ENCODE measurements around the gene SLC38A8. TPM values are rescaled to one million over a fixed set of nuclear protein-coding genes. Genes with fewer than 3 reads are reported as not detected.

SLC38A8 gene
- total and polyA plus RNA-seq, 7 experiments from 2014 or later: not detected

- H3K27me3 ChIP-seq (ENCODE audit: control insufficient read depth in 2 of 2, insufficient read depth in 2 of 2, low read length in 2 of 2): no peaks in the 10 kb centered on the region
- peaks cover 0 to 4% (median 0%) of the 10 kb centered on the region in 5 donors for H3K36me3 Mint-ChIP-seq
- H3K27ac ChIP-seq (ENCODE audit: low read depth, low read length): no peak overlapping the region
- peaks cover 7 to 23% (median 16%) of the 10 kb centered on the region in 5 donors for H3K27me3 Mint-ChIP-seq
- H3K9me3 ChIP-seq (ENCODE audit: control insufficient read depth in 2 of 3, low read length in 3 of 3): peaks cover 0 to 4% (median 0%) of the 10 kb centered on the region in 3 experiments
- H3K36me3 ChIP-seq (ENCODE audit: control insufficient read depth in 2 of 3, insufficient read depth in 3 of 3, low read length in 3 of 3): no peaks in the 10 kb centered on the region
- no peaks in the 10 kb centered on the region for H3K4me1 ChIP-seq (ENCODE audit: control insufficient read depth in 2 of 2, insufficient read depth in 2 of 2, low read length in 2 of 2)
- peaks cover 0 to 12% (median 4%) of the 10 kb centered on the region in 11 donors for H3K9me3 Mint-ChIP-seq
- DNase-seq (no peak), ATAC-seq (no peak)
- no peak overlapping the region for H3K27ac Mint-ChIP-seq
- POLR2A ChIA-PET: no interaction called here
- no peak overlapping the region for H3K4me3 Mint-ChIP-seq
- H3K4me3 ChIP-seq (ENCODE audit: low read length): no peak overlapping the region
- intact Hi-C loops (cut with micrococcal nuclease): no loop called here
- CTCF ChIA-PET: no interaction called here
- peaks cover 0 to 8% (median 0%) of the 10 kb centered on the region in 7 donors for H3K4me1 Mint-ChIP-seq
Observed at GRCh38 chr16:84040226-84040822, 2.3 kb downstream of the SLC38A8 start.

GRCh38 chr16:84039696-84040095 is 2.9 kb downstream of the SLC38A8 start:
- no peak overlapping the region for H3K4me3 Mint-ChIP-seq
- no peak overlapping the region for H3K27ac Mint-ChIP-seq
- CTCF ChIA-PET: no interaction called here
- intact Hi-C loops (cut with micrococcal nuclease): no loop called here
- peaks cover 6 to 23% (median 14%) of the 10 kb centered on the region in 5 donors for H3K27me3 Mint-ChIP-seq
- H3K9me3 ChIP-seq (ENCODE audit: control insufficient read depth in 2 of 3, low read length in 3 of 3): peaks cover 0 to 4% (median 0%) of the 10 kb centered on the region in 3 experiments
- no peak overlapping the region for H3K27ac ChIP-seq (ENCODE audit: low read depth, low read length)
- DNase-seq: no peak
- no peak overlapping the region for H3K4me3 ChIP-seq (ENCODE audit: low read length)
- no peaks in the 10 kb centered on the region for H3K4me1 ChIP-seq (ENCODE audit: control insufficient read depth in 2 of 2, insufficient read depth in 2 of 2, low read length in 2 of 2)
- POLR2A ChIA-PET: no interaction called here
- H3K36me3 Mint-ChIP-seq: peaks cover 0 to 4% (median 0%) of the 10 kb centered on the region in 5 donors
- H3K36me3 ChIP-seq (ENCODE audit: control insufficient read depth in 2 of 3, insufficient read depth in 3 of 3, low read length in 3 of 3): no peaks in the 10 kb centered on the region
- H3K4me1 Mint-ChIP-seq: peaks cover 0 to 8% (median 0%) of the 10 kb centered on the region in 7 donors
- H3K9me3 Mint-ChIP-seq: peaks cover 0 to 14% (median 5%) of the 10 kb centered on the region in 11 donors
- no peak for ATAC-seq
- H3K27me3 ChIP-seq (ENCODE audit: control insufficient read depth in 2 of 2, insufficient read depth in 2 of 2, low read length in 2 of 2): no peaks in the 10 kb centered on the region

GRCh38 chr16:84038469-84038868 is 4.1 kb downstream of the SLC38A8 start:
- peaks cover 0 to 4% (median 0%) of the 10 kb centered on the region in 5 donors for H3K36me3 Mint-ChIP-seq
- H3K27me3 Mint-ChIP-seq: peaks cover 0 to 12% (median 2%) of the 10 kb centered on the region in 5 donors
- ChIA-PET POLR2A (no interaction called here), CTCF (interaction anchor here (0.6 kb wide), 1 partner anchor 14 kb away, joined by 3 read pairs; no protein-coding TSS in a partner anchor)
- Histone ChIP-seq H3K4me1 (ENCODE audit: control insufficient read depth in 2 of 2, insufficient read depth in 2 of 2, low read length in 2 of 2) (no peaks in the 10 kb centered on the region), H3K4me3 (ENCODE audit: low read length) (no peak overlapping the region), H3K9me3 (ENCODE audit: control insufficient read depth in 2 of 3, low read length in 3 of 3) (peaks cover 0 to 4% (median 0%) of the 10 kb centered on the region in 3 experiments), H3K36me3 (ENCODE audit: control insufficient read depth in 2 of 3, insufficient read depth in 3 of 3, low read length in 3 of 3) (no peaks in the 10 kb centered on the region), H3K27me3 (ENCODE audit: control insufficient read depth in 2 of 2, insufficient read depth in 2 of 2, low read length in 2 of 2) (no peaks in the 10 kb centered on the region), H3K27ac (ENCODE audit: low read depth, low read length) (no peak overlapping the region)
- no peak overlapping the region for H3K27ac Mint-ChIP-seq
- peaks cover 0 to 14% (median 5%) of the 10 kb centered on the region in 11 donors for H3K9me3 Mint-ChIP-seq
- intact Hi-C loops (cut with micrococcal nuclease): no loop called here
- no peak for ATAC-seq
- DNase-seq: no peak
- no peak overlapping the region for H3K4me3 Mint-ChIP-seq
- peaks cover 0 to 3% (median 0%) of the 10 kb centered on the region in 7 donors for H3K4me1 Mint-ChIP-seq

GRCh38 chr16:84036982-84037425 is 5.6 kb downstream of the SLC38A8 start:
- H3K4me1 Mint-ChIP-seq: no peaks in the 10 kb centered on the region
- peaks cover 0 to 14% (median 5%) of the 10 kb centered on the region in 11 donors for H3K9me3 Mint-ChIP-seq
- H3K4me3 Mint-ChIP-seq: no peak overlapping the region
- H3K27me3 ChIP-seq (ENCODE audit: control insufficient read depth in 2 of 2, insufficient read depth in 2 of 2, low read length in 2 of 2): no peaks in the 10 kb centered on the region
- no peaks in the 10 kb centered on the region for H3K4me1 ChIP-seq (ENCODE audit: control insufficient read depth in 2 of 2, insufficient read depth in 2 of 2, low read length in 2 of 2)
- DNase-seq (no peak), ATAC-seq (no peak)
- no peaks in the 10 kb centered on the region for H3K36me3 ChIP-seq (ENCODE audit: control insufficient read depth in 2 of 3, insufficient read depth in 3 of 3, low read length in 3 of 3)
- no peak overlapping the region for H3K4me3 ChIP-seq (ENCODE audit: low read length)
- ChIA-PET CTCF (interaction anchor here (0.7 kb wide), 1 partner anchor 1925 kb away, joined by 3 read pairs; no protein-coding TSS in a partner anchor), POLR2A (no interaction called here)
- peaks cover 0 to 6% (median 0%) of the 10 kb centered on the region in 5 donors for H3K27me3 Mint-ChIP-seq
- no peak overlapping the region for H3K27ac ChIP-seq (ENCODE audit: low read depth, low read length)
- H3K9me3 ChIP-seq (ENCODE audit: control insufficient read depth in 2 of 3, low read length in 3 of 3): peaks cover 0 to 4% (median 0%) of the 10 kb centered on the region in 3 experiments
- intact Hi-C loops (cut with micrococcal nuclease): no loop called here
- H3K27ac Mint-ChIP-seq: no peak overlapping the region
- peaks cover 0 to 4% (median 0%) of the 10 kb centered on the region in 5 donors for H3K36me3 Mint-ChIP-seq

GRCh38 chr16:84036131-84036530 is 6.5 kb downstream of the SLC38A8 start:
- no peak for ATAC-seq
- no peak overlapping the region for H3K4me3 Mint-ChIP-seq

GRCh38 chr16:84034516-84034915 is 8.1 kb downstream of the SLC38A8 start:
- no peak overlapping the region for H3K4me3 ChIP-seq (ENCODE audit: low read length)
- H3K27ac ChIP-seq (ENCODE audit: low read depth, low read length): no peak overlapping the region
- H3K9me3 Mint-ChIP-seq: peaks cover 0 to 14% (median 5%) of the 10 kb centered on the region in 11 donors
- no peaks in the 10 kb centered on the region for H3K27me3 ChIP-seq (ENCODE audit: control insufficient read depth in 2 of 2, insufficient read depth in 2 of 2, low read length in 2 of 2)
- DNase-seq (no peak), ATAC-seq (no peak)
- intact Hi-C loops (cut with micrococcal nuclease): no loop called here
- H3K27ac Mint-ChIP-seq: no peak overlapping the region
- peaks cover 2 to 5% (median 4%) of the 10 kb centered on the region in 7 donors for H3K4me1 Mint-ChIP-seq
- peaks cover 0 to 4% (median 0%) of the 10 kb centered on the region in 5 donors for H3K36me3 Mint-ChIP-seq
- H3K9me3 ChIP-seq (ENCODE audit: control insufficient read depth in 2 of 3, low read length in 3 of 3): peaks cover 0 to 4% (median 0%) of the 10 kb centered on the region in 3 experiments
- H3K36me3 ChIP-seq (ENCODE audit: control insufficient read depth in 2 of 3, insufficient read depth in 3 of 3, low read length in 3 of 3): no peaks in the 10 kb centered on the region
- ChIA-PET CTCF (no interaction called here), POLR2A (no interaction called here)
- H3K27me3 Mint-ChIP-seq: peaks cover 0 to 13% (median 10%) of the 10 kb centered on the region in 5 donors
- H3K4me3 Mint-ChIP-seq: no peak overlapping the region
- peaks cover 0 to under 1% of the 10 kb centered on the region in 2 donors for H3K4me1 ChIP-seq (ENCODE audit: control insufficient read depth in 2 of 2, insufficient read depth in 2 of 2, low read length in 2 of 2)

More at GRCh38 chr16:84036131-84036530, 6.5 kb downstream of the SLC38A8 start:
- DNase-seq: no peak
- intact Hi-C loops (cut with micrococcal nuclease): no loop called here
- H3K27ac Mint-ChIP-seq: no peak overlapping the region
- Histone ChIP-seq H3K4me1 (ENCODE audit: control insufficient read depth in 2 of 2, insufficient read depth in 2 of 2, low read length in 2 of 2) (no peaks in the 10 kb centered on the region), H3K9me3 (ENCODE audit: control insufficient read depth in 2 of 3, low read length in 3 of 3) (peaks cover 0 to 4% (median 0%) of the 10 kb centered on the region in 3 experiments), H3K4me3 (ENCODE audit: low read length) (no peak overlapping the region), H3K36me3 (ENCODE audit: control insufficient read depth in 2 of 3, insufficient read depth in 3 of 3, low read length in 3 of 3) (no peaks in the 10 kb centered on the region), H3K27ac (ENCODE audit: low read depth, low read length) (no peak overlapping the region), H3K27me3 (ENCODE audit: control insufficient read depth in 2 of 2, insufficient read depth in 2 of 2, low read length in 2 of 2) (no peaks in the 10 kb centered on the region)
- ChIA-PET POLR2A (no interaction called here), CTCF (no interaction called here)
- peaks cover 0 to 14% (median 5%) of the 10 kb centered on the region in 11 donors for H3K9me3 Mint-ChIP-seq
- H3K36me3 Mint-ChIP-seq: peaks cover 0 to 4% (median 0%) of the 10 kb centered on the region in 5 donors
- H3K4me1 Mint-ChIP-seq: no peaks in the 10 kb centered on the region
- peaks cover 0 to 6% (median 3%) of the 10 kb centered on the region in 5 donors for H3K27me3 Mint-ChIP-seq

Data from naive thymus-derived CD4-positive, alpha-beta T cell (primary cell).